Inferior parietal cortex (tissue), 1 donor: ENCODE measurements around the gene HOXA4.

Experiments used
- DNase-seq: peaks from one replicate; pipeline ENCODE4 v3.0.0-alpha.2; 2016; ENCODE audit errors: extremely low spot score

Gene HOXA4

GRCh38 chr7:27169658-27170425 is 39.3 kb upstream of the HOXA4 start:
- no peak for DNase-seq

- DNase-seq: no peak
Measured at GRCh38 chr7:27168265-27168947, 37.8 kb upstream of the HOXA4 start.

GRCh38 chr7:27167916-27168264 is 37.3 kb upstream of the HOXA4 start:
- no peak for DNase-seq

- DNase-seq: no peak
Measured at GRCh38 chr7:27166531-27167505, 36.3 kb upstream of the HOXA4 start.

- no peak for DNase-seq
Measured at GRCh38 chr7:27165996-27166530, 35.5 kb upstream of the HOXA4 start.

- DNase-seq: no peak
Measured at GRCh38 chr7:27165089-27165995, 34.8 kb upstream of the HOXA4 start, which contains the start of gene HOXA9. TSS of gene HOXA9 (minus strand) at chr7:27165537. CDS start at chr7:27165457, 80 bp downstream.

GRCh38 chr7:27164367-27165088 is 34.0 kb upstream of the HOXA4 start:
- no peak for DNase-seq

GRCh38 chr7:27164045-27164366 is 33.4 kb upstream of the HOXA4 start:
- no peak for DNase-seq

- no peak for DNase-seq
Measured at GRCh38 chr7:27163288-27164044, 32.9 kb upstream of the HOXA4 start.

- no peak for DNase-seq
Measured at GRCh38 chr7:27162561-27163287, 32.2 kb upstream of the HOXA4 start.

GRCh38 chr7:27161721-27162560 is 31.4 kb upstream of the HOXA4 start:
- DNase-seq: no peak

- DNase-seq: no peak
Measured at GRCh38 chr7:27161214-27161720, 30.7 kb upstream of the HOXA4 start.

GRCh38 chr7:27160546-27161213 is 30.1 kb upstream of the HOXA4 start:
- peak; percentile 80 for DNase-seq

GRCh38 chr7:27160145-27160545 is 29.6 kb upstream of the HOXA4 start:
- no peak for DNase-seq

- no peak for DNase-seq
Measured at GRCh38 chr7:27159266-27160144, 28.9 kb upstream of the HOXA4 start.
